Posterior vena cava (tissue), 2 donors: ENCODE results near the gene SYT6. TPM values are rescaled to one million over a fixed set of nuclear protein-coding genes. Genes with fewer than 3 reads are reported as not detected.
"Not testable (repeated sequence)": the region's sequence is repeated elsewhere in the genome, so short reads cannot be mapped to it uniquely, and the experiment has no call there.

Experiments
- DNase-seq: peaks from one replicate; pipeline ENCODE4 v3.0.0-alpha.2; 2020; ENCODE audit warnings: low spot score
- intact Hi-C, 2 donors: fragments of 100-400 bp; cut with DNase I; formaldehyde crosslinking; loops; one replicate each; pipeline versions ENCODE4 v1.14.1 to v1.14.2; 2022 to 2023
- total RNA-seq, 2 donors: library from RNA; stranded (reverse); fragmentation: NEBNext Ultra II Directional; extraction: Animal tissue kit (Norgen Biotek cat#: 25700); gene quantifications; one replicate each; pipeline ENCODE4 v1.2.1, GENCODE V29; 2021
- donor health status: DM: yes; HTN: yes; CAD: no.
- donor health status: DM: yes; HTN: yes; CAD: no.

SYT6 gene
- total RNA-seq, 2 donors from 2014 or later = 0.10 TPM; not detected in 1

DNA sequence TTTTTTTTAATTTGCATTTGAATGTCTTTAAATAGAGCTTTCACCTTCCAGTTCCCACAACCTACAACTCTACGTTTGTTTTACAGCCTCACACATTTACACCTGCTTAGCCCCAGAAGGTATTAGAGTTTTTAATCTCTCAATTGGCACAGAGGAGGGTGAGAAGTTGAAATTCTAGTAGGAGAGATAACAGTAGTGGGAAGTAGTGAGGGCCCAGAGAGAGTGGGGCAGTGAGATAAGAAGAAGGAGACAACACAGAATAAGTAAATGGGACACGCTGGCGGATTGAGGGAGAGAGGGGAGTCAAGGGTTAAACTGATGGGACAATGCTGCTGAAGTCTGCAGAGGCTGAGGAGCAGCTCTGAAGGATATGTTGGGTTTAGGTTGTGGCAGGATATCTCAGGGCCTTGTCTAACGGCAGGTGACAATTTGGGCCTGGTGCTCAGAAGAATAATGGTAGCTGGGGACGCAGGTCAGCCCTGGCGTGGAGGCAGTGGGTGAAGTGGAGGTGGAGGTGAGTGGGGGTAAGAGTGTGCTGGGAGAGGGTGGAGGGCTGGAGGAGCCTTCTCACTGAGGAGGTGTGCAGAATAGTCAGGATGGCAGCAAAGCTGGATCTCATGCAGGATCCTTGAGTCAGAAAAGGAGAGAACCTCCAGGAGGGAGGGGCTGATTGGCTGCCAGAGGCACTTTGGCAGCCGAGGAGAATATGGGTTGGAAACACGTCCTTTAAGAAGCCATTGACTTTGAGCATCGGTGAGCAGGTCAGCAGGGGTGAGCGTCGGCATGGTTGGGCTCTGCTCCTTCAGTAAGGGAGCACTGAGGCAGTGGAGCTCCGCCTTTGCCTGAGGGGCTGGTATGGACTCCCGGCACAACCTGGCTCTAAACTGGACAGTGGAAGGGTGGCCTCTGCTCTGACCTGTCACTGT lies 72.9 kb downstream of the SYT6 start:
- no peak for DNase-seq
- intact Hi-C loops = no loop called here

DNA sequence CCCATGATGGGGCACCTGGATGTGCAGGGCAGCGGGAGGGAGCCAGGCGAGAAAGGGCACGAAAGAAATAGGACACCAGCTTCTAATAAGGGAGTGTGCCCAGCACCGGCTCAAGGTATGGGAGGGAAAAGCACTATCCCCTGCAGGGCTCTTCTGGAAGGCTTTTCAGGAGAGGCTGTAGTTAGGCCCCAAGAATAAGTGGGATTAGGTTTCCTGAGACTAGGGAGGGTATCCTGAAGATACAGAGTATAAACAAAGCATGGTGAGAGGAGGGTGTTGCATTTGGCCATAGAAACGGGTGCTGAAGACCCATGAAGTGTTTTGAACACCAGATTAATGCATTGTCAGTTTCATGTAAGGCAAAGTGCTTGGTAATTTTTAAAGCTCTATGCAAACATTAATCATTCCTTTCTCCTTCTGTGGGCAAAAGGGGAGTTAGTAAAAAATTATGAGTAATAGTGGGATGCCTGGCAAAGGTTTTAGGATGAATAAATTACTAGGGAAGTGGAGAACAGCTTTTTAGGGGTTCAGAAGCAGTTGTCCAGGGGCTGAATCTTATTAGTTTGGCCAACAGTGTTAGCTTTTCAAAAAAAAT lies 74.0 kb downstream of the SYT6 start:
- intact Hi-C loops = no loop called here
- DNase-seq = no peak

DNA sequence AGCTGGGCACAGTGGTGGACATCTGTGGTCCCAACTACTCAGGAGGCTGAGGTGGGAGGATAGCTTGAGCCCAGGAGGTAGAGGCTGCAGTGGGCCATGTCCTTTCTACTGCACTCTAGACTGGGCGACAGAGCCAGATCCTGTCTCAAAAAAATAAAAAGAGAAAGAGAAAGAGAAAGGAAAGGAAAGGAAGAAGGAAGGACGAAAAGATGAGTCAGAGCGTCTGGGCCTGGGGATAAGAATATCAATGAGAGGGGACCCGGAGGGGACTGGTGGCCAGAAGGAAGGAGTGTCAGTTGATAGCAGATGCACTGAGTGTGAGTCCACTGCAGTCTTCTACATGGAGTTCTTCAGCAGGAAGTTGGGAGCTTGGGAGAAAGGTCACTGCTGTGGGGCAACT lies 75.6 kb downstream of the SYT6 start:
- DNase-seq = no peak
- intact Hi-C loops = no loop called here

GRCh38 chr1:114077188-114077587 lies 76.5 kb downstream of the SYT6 start:
- intact Hi-C loops = no loop called here
- no peak for DNase-seq

DNA sequence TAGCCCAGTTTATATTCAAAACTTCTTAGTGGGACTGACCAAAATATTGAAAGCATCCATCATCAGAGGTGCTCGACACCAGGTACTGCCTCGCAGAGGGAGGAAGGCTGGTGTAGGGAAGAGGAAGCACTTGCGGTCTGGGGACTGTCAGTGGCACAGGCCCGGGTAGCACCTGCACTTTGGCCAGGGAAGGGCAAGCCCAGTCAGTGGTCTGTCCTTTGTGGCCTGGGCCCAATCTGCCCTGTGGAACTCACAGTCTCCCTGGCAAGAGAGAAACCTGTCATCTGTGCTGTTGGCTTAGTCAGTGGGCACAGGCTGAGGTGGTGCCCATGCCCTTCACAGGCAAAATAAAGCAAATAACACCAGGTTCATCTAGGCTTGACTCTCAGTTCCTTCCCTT lies 77.4 kb downstream of the SYT6 start:
- DNase-seq = no peak
- intact Hi-C loops = no loop called here

GRCh38 chr1:114075546-114076242 lies 78.0 kb downstream of the SYT6 start:
- intact Hi-C loops = no loop called here
- DNase-seq = no peak

- DNase-seq = no peak
- intact Hi-C loops = no loop called here
These were observed 78.6 kb downstream of the SYT6 start for GRCh38 chr1:114075105-114075504.

GRCh38 chr1:114072246-114072645 lies 81.4 kb downstream of the SYT6 start:
- no peak for DNase-seq
- intact Hi-C loops = no loop called here

DNA sequence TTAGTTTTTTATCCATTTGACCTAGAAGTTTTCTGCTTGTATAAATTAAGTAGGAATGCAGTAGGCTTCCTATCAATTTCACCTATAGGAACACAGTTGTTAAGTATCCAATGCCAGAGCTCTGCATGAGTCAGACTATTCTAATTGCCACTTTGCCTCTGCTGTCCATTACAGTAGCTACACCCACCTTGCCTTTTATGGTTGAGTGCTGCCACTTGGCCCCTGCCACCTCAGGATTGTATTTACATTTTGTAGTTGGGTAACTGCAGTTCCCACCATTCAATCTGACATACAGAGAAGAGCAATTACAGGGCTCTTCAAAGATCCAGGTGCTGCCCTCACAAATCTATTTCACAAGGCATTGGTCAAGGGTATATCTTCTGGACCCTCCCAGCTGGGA lies 83.9 kb downstream of the SYT6 start:
- intact Hi-C loops = not testable (repeated sequence)

DNA sequence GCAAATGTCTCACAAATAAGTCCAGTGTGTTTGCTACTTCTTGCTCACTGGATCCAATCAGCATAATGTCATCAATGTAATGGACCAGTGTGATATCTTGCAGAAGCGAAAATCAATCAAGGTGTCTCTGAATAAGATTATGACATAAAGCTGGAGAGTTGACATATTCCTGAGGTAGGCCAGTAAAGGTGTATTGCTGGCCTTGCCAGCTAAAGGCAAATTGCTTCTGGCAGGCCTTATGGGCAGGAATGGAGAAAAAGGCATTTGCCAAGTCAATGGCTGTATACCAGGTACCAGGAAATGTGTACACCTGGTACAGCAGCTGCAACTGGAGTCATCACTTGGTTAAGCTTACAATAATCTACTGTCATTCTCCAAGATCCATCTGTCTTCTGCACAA lies 85.0 kb downstream of the SYT6 start:
- DNase-seq, intact Hi-C loops: not testable (repeated sequence)

More for the DNA sequence above, 83.9 kb downstream of the SYT6 start:
- not testable (repeated sequence) for DNase-seq

DNA sequence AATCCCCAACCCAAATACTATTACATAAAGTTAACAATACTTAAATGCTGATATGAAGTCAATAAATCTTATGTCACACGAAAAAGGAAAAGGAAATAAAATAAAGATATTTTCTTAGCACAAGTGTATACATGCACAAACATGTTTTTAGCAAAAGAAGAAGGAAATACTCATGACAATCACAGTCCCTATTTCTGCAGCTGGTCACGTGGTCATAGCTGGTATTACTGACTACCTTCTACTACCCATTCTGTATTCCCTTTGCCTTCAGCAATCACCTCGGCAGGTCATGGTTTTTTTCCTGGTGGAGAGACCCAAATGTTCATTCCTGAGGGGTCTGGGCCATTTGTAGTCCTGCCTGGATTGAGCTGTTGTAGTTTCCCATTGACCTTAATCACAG lies 88.0 kb downstream of the SYT6 start:
- intact Hi-C loops, DNase-seq: not testable (repeated sequence)

- no peak for DNase-seq
- intact Hi-C loops = no loop called here
These were observed 90.1 kb downstream of the SYT6 start for GRCh38 chr1:114063544-114063943.

- intact Hi-C loops = no loop called here
- no peak for DNase-seq
These were observed 91.1 kb downstream of the SYT6 start for GRCh38 chr1:114062477-114063099.

DNA sequence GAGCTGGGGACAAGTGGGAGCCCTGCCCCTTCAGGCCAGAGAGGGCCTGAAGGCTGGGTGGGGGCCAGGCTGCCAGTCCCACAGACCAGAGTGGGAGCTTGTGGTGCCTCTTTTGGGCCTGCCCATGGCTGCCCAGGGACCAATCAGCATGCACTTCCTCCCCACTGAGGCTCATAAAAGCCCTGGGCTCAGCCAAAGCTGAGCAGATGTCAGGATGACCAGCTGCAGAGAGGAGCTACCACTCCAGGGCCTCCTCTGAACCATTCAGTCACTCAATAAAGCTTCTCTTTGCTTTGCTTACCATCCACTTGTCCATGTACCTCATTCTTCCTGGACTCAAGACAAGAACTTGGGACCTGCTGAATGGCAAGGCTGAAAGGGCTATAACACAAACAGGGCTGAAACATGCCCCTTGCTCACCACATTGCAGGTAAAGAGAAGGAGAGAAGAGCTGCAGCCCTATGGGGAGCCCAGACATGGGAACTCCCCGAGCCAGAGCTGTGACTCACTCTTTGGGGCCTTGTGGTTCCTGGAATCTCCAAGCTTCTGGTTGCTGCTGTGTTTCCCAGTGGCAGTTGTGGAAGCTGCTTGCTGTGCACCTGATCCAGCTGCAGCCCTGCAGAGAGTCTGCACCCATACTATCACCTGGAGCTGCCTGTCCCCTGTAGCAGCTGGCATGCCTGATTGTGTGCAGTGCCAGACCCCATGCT lies 92.4 kb downstream of the SYT6 start:
- no peak for DNase-seq
- intact Hi-C loops = no loop called here

- intact Hi-C loops, DNase-seq: not testable (repeated sequence)
These were observed 95.4 kb downstream of the SYT6 start for GRCh38 chr1:114058236-114058635.

- no peak for DNase-seq
These were observed 99.5 kb downstream of the SYT6 start for GRCh38 chr1:114054148-114054547.

GRCh38 chr1:114048232-114048631 lies 105.4 kb downstream of the SYT6 start:
- DNase-seq = no peak
- intact Hi-C loops = no loop called here

More at GRCh38 chr1:114054148-114054547, 99.5 kb downstream of the SYT6 start:
- intact Hi-C loops = loop anchor here in 1 of 2 donors (1.0 kb wide), 1 partner anchor 20 kb away; no protein-coding TSS in a partner anchor

DNA sequence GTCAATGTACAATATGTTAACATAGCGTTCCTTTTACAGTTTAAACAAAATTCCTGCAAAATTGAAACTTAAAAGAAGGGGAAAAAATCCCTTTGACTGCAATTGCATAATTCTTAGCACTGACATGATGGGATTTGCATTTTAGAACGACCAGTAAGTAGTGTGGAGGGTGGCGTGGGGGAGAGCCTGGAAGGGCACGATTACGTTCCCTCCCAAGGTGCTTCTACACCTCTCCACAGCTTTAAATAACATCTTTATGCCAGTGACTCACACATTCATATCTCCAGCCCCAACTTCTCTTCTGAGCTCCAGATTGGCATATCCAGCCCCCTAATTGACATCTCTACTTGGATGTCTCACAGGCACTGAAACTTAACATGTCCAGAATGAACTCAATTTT lies 110.1 kb downstream of the SYT6 start:
- intact Hi-C loops = no loop called here
- DNase-seq = no peak

DNA sequence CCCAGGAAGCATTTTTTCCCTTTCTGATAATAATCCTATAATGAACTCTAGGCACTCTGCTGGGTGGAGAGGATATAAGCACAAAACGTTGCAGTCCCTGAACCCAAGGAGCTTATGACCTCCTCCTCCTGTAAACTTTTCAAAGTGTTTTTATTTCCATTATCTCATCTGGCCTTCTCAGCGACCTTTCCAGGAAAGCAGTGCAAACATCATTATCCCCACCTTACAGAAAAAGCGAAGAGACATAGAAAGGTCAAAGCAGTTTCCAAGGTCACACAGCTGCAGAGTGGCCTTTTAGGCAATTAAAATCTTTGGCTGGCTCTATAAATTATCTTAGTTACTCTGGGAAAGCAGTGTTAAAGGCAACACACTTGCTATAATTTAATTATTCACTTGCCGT lies 110.6 kb downstream of the SYT6 start:
- DNase-seq = no peak
- intact Hi-C loops = no loop called here
